ENCODE data around the gene WNT2B.

DNA sequence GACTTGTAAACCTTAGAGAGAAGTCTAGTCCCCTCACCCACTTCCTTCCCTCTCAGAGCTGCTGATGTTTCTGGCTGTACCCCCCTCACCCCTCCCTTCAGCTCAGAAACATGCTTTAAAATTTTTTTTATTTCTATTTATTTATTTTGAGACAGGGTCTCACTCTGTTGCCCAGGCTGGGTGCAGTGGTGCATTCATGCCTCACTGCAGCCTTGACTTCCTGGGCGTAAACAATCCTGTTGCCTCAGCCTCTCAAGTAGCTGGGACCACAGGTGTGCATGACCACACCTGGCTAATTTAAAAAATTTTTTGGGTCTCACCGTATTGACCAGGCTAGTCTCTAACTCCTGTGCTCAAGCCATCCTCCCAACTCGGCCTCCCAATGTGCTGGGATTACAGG, 2.9 kb upstream of the WNT2B start:
- TF ChIP-seq CTCF (IDR thresholded peaks at IDR 0.05; ENCODE audit: low read depth, low read length) (no peak), EZH2phosphoT487 (IDR thresholded peaks at IDR 0.05; ENCODE audit: low read depth) (no peak)

Measured in OCI-LY3 (cell line).